Breast epithelium (tissue), 3 donors: ENCODE data around the gene NUDT7.

Experiments
- CTCF ChIP-seq, 3 donors: fragments of 450-650 bp; IDR thresholded peaks; one replicate each; pipeline ENCODE4 v1.5.1; 2016 to 2017; ENCODE audit warnings: antibody characterized with exemption in 3 of 3, mild to moderate bottlenecking in 3 of 3, moderate library complexity in 3 of 3
- POLR2A ChIP-seq: fragments of 450-650 bp; IDR thresholded peaks from one replicate; pipeline ENCODE4 v1.6.1; 2016; ENCODE audit warnings: antibody characterized with exemption, mild to moderate bottlenecking, moderate library complexity

GRCh38 chr16:77784441-77785372 lies 62.4 kb downstream of the NUDT7 start:
- TF ChIP-seq CTCF (IDR thresholded peaks at IDR 0.05) (no peak), POLR2A (no peak)
